ENCODE results near the gene CUBN.

DNA sequence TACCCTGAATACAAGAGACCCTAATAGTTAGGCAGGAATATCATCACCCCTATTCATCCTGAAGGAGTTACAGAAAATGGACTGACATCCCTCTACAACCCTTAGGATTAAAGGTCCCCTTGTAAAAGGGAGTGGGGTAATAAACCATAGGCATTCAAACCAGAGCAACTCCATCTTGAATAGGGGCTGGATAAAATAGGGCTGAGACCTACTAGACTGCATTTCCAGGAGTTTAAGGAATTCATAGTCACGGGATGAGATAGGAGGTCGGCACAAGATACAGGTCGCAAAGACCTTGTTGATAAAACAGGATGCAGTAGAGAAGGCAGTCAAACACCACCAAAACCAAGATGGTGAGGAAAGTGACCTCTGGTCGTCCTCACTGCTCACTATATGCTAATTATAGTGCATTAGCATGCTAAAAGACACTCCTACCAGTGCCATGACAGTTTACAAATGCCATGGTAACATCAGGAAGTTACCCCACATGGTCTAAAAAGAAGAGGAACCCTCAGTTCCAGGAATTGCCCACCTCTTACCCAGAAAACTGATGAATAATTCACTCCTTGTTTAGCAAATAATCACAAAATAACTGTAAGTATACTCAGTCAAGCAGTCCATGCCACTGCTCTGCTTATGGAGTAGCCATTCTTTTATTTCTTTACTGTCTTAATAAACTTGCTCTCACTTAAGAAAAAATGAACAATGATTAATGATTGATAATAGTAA lies 37.2 kb downstream of the CUBN start:
- TF ChIP-seq, protein P1, sequence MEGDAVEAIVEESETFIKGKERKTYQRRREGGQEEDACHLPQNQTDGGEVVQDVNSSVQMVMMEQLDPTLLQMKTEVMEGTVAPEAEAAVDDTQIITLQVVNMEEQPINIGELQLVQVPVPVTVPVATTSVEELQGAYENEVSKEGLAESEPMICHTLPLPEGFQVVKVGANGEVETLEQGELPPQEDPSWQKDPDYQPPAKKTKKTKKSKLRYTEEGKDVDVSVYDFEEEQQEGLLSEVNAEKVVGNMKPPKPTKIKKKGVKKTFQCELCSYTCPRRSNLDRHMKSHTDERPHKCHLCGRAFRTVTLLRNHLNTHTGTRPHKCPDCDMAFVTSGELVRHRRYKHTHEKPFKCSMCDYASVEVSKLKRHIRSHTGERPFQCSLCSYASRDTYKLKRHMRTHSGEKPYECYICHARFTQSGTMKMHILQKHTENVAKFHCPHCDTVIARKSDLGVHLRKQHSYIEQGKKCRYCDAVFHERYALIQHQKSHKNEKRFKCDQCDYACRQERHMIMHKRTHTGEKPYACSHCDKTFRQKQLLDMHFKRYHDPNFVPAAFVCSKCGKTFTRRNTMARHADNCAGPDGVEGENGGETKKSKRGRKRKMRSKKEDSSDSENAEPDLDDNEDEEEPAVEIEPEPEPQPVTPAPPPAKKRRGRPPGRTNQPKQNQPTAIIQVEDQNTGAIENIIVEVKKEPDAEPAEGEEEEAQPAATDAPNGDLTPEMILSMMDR (IDR thresholded peaks at IDR 0.05) = no peak
- no peak for TF ChIP-seq POLR2A (IDR thresholded peaks at IDR 0.05)
